HG03575 (cell line): Measurements from ENCODE around the gene MYRIP.

Experiments used
- ATAC-seq: cut with Tn5 transposase; IDR thresholded peaks from one replicate; pipeline ENCODE4 v1.9.1; 2021; ENCODE audit not compliant: unreplicated experiment, insufficient number of reproducible peaks, low FRiP score; ENCODE audit errors: extremely low read depth

Gene MYRIP

DNA sequence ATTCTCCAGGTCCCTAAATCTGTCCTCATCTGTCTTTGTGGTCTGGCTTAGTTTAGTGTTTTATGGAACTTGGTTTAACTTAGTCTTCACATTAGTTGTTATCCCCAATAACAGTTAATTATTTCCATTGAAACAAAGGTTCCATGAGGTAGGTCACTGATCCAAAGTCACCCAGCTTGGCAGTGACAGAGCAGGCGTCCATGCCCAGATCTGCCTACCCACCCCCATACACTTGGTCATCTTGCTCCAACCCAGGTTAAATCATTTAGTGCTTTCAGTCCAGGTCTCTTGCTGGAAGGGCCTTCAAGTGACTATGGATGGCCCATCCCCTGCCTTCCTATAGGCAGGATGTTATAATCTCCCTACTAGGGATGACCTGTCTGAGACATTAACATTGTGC is 127.4 kb downstream of the MYRIP start:
- ATAC-seq = no peak

GRCh38 chr3:39937315-39937714 is 127.9 kb downstream of the MYRIP start:
- no peak for ATAC-seq

DNA sequence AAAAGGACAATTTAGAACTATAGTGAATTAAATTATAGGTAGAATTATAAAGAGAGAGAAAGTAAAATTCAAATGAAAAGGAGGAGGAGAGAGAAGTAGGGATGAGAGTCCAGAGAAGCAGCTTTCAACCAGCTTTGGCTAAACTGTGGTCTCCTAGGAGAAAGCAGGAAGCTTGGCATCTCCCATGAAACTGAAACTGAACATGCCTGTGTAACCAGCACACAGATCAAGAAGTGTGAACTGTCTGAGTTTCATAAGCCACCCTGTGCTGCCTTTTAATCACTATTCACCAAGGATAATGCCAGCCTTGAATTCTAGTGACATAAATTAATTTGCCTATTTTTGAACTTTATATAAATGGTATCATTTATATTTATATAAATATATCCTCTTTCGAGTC is 128.5 kb downstream of the MYRIP start:
- no peak for ATAC-seq

DNA sequence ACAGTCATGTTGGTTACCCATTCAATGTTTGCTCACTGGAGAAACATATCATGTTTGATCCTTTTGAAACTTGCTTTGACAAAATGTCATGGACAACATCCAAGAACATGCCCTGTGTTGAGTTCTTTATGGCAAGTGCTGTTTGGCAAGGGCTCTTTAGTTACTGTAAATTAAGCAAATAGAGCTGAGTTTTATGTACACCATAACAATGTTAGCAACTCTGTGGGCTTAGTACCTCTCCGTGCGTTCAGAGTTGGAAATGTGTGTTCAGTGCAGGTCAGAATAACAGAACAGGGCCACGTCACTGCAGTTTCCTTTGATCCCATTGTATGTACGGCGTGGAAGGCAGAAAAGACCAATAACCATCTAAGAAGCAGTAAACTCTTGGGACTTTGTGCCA is 132.5 kb downstream of the MYRIP start:
- no peak for ATAC-seq

DNA sequence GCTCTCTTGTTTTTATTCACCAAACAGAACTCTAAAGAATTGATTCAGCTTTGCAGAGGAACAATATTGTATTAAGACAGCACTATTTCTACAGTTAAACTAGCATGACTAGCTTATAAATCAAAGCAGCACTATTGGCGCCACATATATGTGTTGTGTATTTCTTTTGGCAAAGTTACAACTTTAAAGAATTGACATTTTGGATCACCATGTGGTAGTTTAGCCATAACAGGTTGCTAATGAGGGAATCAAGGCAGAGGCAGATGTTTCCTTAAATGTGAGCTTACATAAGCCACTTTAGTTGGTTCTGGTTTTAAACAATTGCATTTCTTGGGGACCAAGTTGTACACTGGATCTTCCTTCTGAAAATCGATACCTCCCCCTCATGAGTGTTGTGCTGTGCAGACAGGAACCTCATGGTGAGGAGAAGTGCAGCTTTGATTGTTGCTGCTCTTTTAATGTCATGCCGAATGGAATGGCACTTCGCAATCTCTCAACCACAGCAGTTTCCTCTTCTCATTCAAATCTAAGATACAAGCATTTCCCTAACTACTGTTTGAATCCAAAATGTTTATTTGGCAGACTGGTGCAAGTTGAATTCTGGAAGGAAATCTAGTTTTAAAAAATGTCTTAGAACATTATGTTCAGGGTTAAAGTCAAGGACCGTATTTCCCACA is 151.2 kb downstream of the MYRIP start:
- ATAC-seq = no peak

- ATAC-seq = no peak
Measured at GRCh38 chr3:39961230-39961629, 151.8 kb downstream of the MYRIP start.

DNA sequence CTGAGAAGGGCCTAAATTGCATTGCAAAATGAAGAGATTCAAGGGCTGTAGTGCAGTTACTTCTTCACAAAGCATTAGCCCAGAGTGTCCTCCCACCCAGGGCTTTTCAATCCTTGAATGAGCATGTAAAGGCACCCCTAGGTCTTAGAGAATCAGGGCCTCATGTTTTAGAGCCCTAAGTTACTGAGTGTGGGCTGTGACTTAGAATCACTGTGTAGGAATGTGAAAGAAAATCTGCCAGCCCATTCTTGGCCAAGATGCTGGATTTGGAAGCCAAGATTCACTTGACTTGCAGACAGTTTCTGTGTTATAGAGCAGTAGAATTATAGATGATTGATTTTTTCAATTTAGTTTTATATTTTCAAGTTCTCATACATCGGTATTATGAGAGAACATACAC is 153.2 kb downstream of the MYRIP start:
- no peak for ATAC-seq

DNA sequence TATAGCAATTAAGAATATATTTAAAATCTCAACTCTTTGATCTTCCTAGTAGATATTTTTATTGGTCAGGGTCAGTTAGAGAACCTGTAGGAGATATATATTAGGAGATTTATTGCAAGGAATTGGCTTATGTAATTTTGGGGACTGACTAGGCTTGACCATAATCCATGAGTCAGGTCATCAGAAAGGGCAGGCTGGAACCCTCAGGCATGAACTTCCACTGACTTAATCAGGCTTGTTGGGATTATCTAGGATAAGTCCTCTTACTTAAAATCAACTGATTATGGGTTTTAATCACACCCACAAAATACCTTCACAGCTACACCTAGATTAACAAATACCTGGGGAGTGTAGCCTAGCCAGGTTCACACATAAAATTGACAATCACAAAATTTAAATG is 156.1 kb downstream of the MYRIP start:
- ATAC-seq = no peak

DNA sequence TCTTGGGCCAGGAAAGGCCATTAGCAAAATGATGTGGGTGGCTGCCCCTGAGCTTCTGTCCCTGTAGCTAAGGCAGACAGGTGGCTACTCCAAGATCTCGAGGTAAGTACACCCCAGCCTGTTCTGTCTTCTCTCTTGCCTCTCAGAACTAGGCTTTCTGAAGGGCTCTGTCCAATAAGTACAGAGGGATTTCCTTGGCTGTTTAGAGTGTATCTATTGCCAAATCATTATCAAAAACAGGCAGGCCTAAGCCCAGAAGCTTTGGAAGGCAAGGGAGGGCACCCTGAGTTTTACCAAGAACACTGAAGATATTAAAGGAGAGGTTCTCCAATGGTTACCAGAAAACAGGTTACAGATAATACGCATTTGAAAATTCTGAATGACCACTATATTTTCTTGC is 156.6 kb downstream of the MYRIP start:
- no peak for ATAC-seq

DNA sequence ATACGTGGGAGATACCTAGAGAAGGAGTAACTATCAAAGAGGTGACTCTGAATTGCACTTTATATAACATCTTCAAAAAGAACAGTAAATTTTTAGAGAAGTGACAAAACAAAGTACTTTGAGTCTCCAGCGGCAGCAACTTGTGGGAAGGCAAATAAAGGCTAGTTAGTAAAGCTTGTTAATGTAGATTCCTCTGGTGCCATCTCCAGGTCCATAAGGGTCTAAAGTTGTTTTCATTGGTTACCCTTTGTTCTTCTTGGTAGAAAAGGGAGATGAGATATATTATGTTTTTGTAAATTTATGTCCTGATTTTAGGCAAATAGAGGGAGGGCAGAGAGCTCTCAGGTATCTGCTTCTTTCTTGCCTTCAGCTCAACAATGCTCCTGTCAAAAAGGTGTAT is 161.6 kb downstream of the MYRIP start:
- no peak for ATAC-seq

DNA sequence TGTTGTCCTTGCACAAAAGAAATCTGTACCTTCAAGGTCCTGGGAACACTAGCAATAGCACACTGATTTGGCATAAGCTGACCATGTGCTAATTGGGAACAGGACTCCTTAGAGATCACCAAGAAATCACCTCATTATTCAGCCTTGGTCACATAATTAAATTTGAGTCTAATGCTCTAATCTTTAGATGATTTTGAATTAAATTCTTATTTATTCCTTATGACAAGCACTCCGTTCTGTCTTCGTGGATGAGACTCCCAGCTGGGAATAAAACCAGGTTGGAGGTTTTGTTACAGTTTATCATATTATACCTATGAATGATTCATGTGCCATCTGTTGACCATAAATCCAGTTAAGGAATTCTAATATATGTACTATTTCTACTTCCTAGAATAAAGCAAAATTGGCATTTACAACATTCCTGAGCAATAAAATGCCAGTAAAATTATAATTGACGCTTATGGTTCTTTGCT is 162.2 kb downstream of the MYRIP start:
- no peak for ATAC-seq

DNA sequence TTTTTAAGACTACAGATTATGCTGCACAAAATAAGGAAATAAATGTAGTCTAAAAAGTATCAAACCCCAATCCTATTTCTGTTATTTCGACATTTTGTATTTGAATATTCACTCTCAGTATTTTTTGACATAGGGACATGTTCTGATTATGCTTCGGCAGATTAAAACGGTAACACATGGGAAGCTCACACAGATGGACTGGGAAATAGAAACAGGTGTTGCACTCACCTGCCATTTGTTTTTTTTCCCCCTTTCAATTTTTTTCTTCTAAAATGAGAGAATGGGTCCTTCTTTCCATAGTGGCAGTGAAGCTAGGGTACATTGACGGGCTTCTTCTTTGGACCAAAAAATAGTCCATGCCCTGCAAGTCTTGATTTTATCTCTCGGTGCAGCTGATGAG is 163.1 kb downstream of the MYRIP start:
- no peak for ATAC-seq

- no peak for ATAC-seq
Measured at GRCh38 chr3:39977058-39977794, 167.8 kb downstream of the MYRIP start.

DNA sequence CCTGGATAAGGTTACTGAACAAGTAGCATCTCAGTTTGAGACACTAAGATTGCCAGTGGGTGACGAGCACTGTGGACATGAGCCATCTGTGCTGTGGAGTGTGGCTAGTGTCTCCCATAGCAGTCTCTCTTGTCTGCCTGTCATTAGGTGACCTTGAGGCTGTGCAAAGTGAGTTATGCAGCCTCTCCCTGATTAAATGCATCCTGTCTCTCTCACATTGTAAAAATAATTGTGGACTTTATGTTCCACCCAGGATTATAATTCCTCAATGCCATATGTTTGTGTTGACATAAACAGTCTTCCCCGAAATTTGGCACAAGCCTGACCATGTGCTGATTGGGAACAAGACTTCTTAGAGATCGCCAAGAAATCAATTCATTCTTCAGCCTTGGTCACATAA is 168.9 kb downstream of the MYRIP start:
- no peak for ATAC-seq

DNA sequence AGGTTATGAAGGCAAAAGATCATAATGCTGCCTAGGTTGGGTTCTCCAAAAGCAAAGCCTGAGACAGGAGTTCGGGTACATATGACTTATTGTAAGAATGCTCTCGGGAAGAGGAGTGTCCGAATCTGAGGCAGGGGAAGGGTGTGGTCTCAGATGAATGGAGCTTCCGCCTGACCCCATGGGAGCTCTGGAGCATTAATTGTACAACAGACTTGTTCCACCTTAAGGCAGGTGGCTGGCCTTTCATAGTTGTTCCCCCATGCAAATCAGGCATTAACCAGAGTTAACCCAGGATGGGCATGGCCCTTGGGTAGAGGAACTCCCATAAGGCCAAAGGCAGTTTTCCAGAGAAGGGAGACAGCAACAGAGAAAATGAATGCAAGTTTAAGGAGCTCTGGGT is 170.6 kb downstream of the MYRIP start:
- no peak for ATAC-seq

DNA sequence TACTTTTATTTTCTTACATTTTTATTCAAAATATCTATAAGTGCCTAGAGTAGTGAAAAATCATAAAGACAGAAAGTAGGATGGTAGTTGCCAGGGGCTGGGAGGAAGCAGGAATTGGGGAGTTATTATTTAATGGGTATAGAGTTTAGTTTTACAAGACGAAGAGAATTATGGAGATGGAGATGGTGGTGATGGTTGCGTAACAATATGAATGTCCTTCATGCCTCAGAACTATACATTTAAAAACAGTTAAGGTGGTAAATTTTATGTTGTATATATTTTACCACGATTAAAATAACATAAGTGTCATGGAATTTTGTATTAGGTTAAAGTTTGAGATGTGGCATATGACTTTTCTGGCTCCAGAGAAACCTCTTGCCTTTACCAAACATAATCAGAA is 171.4 kb downstream of the MYRIP start:
- no peak for ATAC-seq

DNA sequence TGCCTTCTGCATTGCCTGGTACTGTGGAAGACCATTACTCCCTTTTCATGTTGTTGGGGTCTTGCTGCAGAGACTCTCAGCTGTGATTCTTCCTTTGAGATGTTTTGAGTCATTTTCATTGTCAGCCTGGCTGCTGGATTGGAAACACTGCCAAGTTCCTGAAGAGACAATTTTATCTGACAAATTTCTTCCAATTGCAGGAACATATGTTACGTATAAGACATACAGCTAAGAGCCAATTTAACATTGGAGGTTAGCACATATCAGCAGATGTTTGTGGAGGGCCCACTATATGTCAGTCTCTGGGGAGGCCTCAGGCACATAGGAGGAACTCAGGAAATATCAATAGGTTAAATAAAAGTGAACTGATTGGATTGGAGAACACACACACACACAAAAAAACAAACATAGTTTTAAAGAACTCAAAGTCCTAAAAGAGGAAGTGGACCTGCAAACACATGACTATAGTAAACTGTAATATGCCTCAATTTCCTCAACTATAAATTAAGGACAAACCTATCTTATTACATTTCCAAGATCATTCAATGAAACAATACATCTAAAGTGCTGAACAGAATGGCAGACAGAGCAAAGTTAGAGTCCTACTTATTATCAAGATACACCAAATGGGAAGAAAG is 172.3 kb downstream of the MYRIP start:
- ATAC-seq = no peak

- ATAC-seq = no peak
Measured at GRCh38 chr3:39982665-39983357, 173.4 kb downstream of the MYRIP start.

DNA sequence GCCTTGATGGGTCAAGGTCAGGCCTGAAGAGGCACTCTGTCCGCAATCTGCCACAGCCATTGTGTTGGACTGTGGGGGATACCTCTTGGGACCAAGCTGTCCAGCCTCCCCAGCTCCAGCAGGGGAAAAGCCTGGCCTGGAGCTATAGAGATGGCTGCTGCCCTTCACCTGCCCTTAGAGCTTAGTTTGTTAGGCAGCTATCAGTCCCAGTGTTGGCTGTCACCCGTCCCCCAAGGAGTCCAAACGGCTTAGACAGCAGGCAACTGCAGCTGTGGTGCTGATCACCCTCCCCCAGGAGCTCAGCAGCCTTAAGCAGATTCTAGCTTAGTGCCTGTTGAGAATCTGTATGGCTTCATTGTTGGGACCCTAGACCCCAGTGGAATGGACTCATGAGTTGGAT is 180.3 kb downstream of the MYRIP start:
- no peak for ATAC-seq

- ATAC-seq = no peak
Measured at GRCh38 chr3:39990532-39990931, 181.1 kb downstream of the MYRIP start.
